ENCODE measurements around the gene PPDPF. TPM values are rescaled to one million over a fixed set of nuclear protein-coding genes. Genes with fewer than 3 reads are reported as not detected.
A peak's percentile ranks its signal among the peaks of the same experiment; 100 is the strongest.

PPDPF gene
- total RNA-seq, 2 experiments from 2014 or later, result 34.9 to 117 TPM

- H2AFZ ChIP-seq (ENCODE audit: low read length), result peak overlapping the region; percentile 17
- H3K4me2 ChIP-seq (ENCODE audit: low read length), result peak overlapping the region; percentile 100
- ChIA-PET CTCF (ENCODE audit: unreplicated experiment) (interaction anchor here (0.6 to 1.0 kb wide), 2 partner anchors 17 to 120 kb away, joined by 3 to 9 read pairs; partner anchors contain the start of gene PTK6), POLR2A (interaction anchor here (0.5 to 1.0 kb wide), 2 partner anchors 32 to 381 kb away, joined by 3 to 4 read pairs; no protein-coding TSS in a partner anchor)
- peaks cover 11% of the 10 kb centered on the region for H3K4me1 ChIP-seq (ENCODE audit: insufficient read depth, low read length, poor library complexity, severe bottlenecking)
- TF ChIP-seq EZH2phosphoT487 (IDR thresholded peaks at IDR 0.05; ENCODE audit: borderline replicate concordance, low read depth, low read length), result no peak
- TF ChIP-seq, protein P1, sequence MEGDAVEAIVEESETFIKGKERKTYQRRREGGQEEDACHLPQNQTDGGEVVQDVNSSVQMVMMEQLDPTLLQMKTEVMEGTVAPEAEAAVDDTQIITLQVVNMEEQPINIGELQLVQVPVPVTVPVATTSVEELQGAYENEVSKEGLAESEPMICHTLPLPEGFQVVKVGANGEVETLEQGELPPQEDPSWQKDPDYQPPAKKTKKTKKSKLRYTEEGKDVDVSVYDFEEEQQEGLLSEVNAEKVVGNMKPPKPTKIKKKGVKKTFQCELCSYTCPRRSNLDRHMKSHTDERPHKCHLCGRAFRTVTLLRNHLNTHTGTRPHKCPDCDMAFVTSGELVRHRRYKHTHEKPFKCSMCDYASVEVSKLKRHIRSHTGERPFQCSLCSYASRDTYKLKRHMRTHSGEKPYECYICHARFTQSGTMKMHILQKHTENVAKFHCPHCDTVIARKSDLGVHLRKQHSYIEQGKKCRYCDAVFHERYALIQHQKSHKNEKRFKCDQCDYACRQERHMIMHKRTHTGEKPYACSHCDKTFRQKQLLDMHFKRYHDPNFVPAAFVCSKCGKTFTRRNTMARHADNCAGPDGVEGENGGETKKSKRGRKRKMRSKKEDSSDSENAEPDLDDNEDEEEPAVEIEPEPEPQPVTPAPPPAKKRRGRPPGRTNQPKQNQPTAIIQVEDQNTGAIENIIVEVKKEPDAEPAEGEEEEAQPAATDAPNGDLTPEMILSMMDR (conservative IDR thresholded peaks at IDR 0.05; ENCODE audit: low read length), result 0 out of 2 replicates have a peak, but pooled peaks have one; percentile 13
- H3K79me2 ChIP-seq (ENCODE audit: insufficient read depth, low read depth, low read length), result no peaks in the 10 kb centered on the region; the same call in 1 of the 2 replicates
- H3K36me3 ChIP-seq (ENCODE audit: insufficient read depth, low read length), result peaks cover 21% of the 10 kb centered on the region
- TSS peak; percentile 85 for BruUV-seq (replicated peaks)
- peak; percentile 80 for DNase-seq (ENCODE audit: low spot score)
- H3K9me3 ChIP-seq (ENCODE audit: low read length), result peaks cover 6% of the 10 kb centered on the region; the same call in 1 of the 2 replicates
- peak overlapping the region; percentile 22 for H3K27ac ChIP-seq (ENCODE audit: low read depth, low read length, poor library complexity, severe bottlenecking)
- intact Hi-C loops (cut with micrococcal nuclease; ENCODE audit: unreplicated experiment), result loop anchor here (2.0 kb wide), 1 partner anchor 24 kb away; no protein-coding TSS in a partner anchor
- no peaks in the 10 kb centered on the region for H3K9me2 ChIP-seq (ENCODE audit: insufficient read depth, low read length)
- peak overlapping the region; percentile 95 for H3K4me3 ChIP-seq (ENCODE audit: low read depth, low read length, poor library complexity, severe bottlenecking)
- H4K20me1 ChIP-seq (ENCODE audit: insufficient read depth, low read length), result no peaks in the 10 kb centered on the region
These were observed 503 bp downstream of the PPDPF start for GRCh38 chr20:63520934-63521601.

DNA sequence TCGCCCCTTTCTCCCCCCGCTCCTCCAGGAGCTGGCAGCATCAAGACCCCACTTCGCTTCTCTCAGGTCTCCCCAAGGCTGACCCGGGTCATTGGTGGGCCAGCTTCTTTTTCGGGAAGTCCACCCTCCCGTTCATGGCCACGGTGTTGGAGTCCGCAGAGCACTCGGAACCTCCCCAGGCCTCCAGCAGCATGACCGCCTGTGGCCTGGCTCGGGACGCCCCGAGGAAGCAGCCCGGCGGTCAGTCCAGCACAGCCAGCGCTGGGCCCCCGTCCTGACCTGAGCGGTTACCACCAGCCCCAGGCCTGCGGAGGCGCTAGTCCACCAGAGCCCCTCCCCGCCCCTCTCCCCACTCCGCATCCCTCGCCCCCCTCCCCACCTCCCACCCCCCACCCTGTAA is 1.0 kb downstream of the PPDPF start:
- peaks cover 21% of the 10 kb centered on the region for H3K36me3 ChIP-seq (ENCODE audit: insufficient read depth, low read length)
- DNase-seq (ENCODE audit: low spot score), result no peak
- peak overlapping the region; percentile 95 for H3K4me3 ChIP-seq (ENCODE audit: low read depth, low read length, poor library complexity, severe bottlenecking)
- ChIA-PET POLR2A (no interaction called here), CTCF (ENCODE audit: unreplicated experiment) (interaction anchor here (1.0 kb wide), 1 partner anchor 16 kb away, joined by 3 read pairs; the partner anchor contains the start of gene PTK6)
- no peaks in the 10 kb centered on the region; the same call in 1 of the 2 replicates for H3K79me2 ChIP-seq (ENCODE audit: insufficient read depth, low read depth, low read length)
- H3K9me2 ChIP-seq (ENCODE audit: insufficient read depth, low read length), result no peaks in the 10 kb centered on the region
- no peaks in the 10 kb centered on the region for H4K20me1 ChIP-seq (ENCODE audit: insufficient read depth, low read length)
- intact Hi-C loops (cut with micrococcal nuclease; ENCODE audit: unreplicated experiment), result loop anchor here (2.0 kb wide), 1 partner anchor 25 kb away; no protein-coding TSS in a partner anchor
- H3K4me1 ChIP-seq (ENCODE audit: insufficient read depth, low read length, poor library complexity, severe bottlenecking), result peaks cover 11% of the 10 kb centered on the region
- H2AFZ ChIP-seq (ENCODE audit: low read length), result no peak overlapping the region
- H3K9me3 ChIP-seq (ENCODE audit: low read length), result peaks cover 6% of the 10 kb centered on the region; the same call in 1 of the 2 replicates
- peak overlapping the region; percentile 100 for H3K4me2 ChIP-seq (ENCODE audit: low read length)
- no peak for TF ChIP-seq EZH2phosphoT487 (IDR thresholded peaks at IDR 0.05; ENCODE audit: borderline replicate concordance, low read depth, low read length)
- TF ChIP-seq, protein P1 (conservative IDR thresholded peaks at IDR 0.05; ENCODE audit: low read length), result no peak
- no TSS peak for BruUV-seq (replicated peaks)
- H3K27ac ChIP-seq (ENCODE audit: low read depth, low read length, poor library complexity, severe bottlenecking), result no peak overlapping the region

All from OCI-LY7 (cell line).